Measurements from ENCODE around the gene CHSY1.

The CHSY1 gene

GRCh38 chr15:101133751-101134261 is 118.0 kb downstream of the CHSY1 start:
- Histone ChIP-seq H3K9ac (ENCODE audit: low read length) (no peak overlapping the region), H3K18ac (ENCODE audit: low read depth in 1 of 2, low read length in 2 of 2) (no peak overlapping the region), H2BK15ac (ENCODE audit: low read depth, poor library complexity, severe bottlenecking) (no peak overlapping the region), H4K8ac (ENCODE audit: low read length) (no peak overlapping the region), H3K27me3 (ENCODE audit: control insufficient read depth in 1 of 2, insufficient read depth in 1 of 2, low read length in 2 of 2) (peaks cover 0 to 8% of the 10 kb centered on the region in 2 experiments), H3K23ac (ENCODE audit: low read length in 2 of 2) (no peak overlapping the region), H3K4ac (ENCODE audit: low read depth in 1 of 2, low read length in 2 of 2) (no peak overlapping the region), H3K4me1 (ENCODE audit: control insufficient read depth, insufficient read depth, low read depth, low read length) (peaks cover 3% of the 10 kb centered on the region), H3K27ac (ENCODE audit: low read length, poor library complexity, severe bottlenecking) (no peak overlapping the region), H2BK12ac (ENCODE audit: low read length in 2 of 2) (no peak overlapping the region), H3K14ac (ENCODE audit: low read length in 2 of 2) (no peak overlapping the region), H3K9me3 (ENCODE audit: control insufficient read depth, low read length) (no peaks in the 10 kb centered on the region), H2AFZ (ENCODE audit: low read depth, low read length) (no peak overlapping the region), H4K91ac (ENCODE audit: low read length) (no peak overlapping the region), H2BK120ac (ENCODE audit: low read depth, low read length) (no peak overlapping the region), H3K36me3 (ENCODE audit: control insufficient read depth in 1 of 2, insufficient read depth in 2 of 2, low read depth in 1 of 2, low read length in 2 of 2) (no peaks in the 10 kb centered on the region), H2AK5ac (ENCODE audit: low read length, severe bottlenecking) (no peak overlapping the region), H2BK5ac (ENCODE audit: low read depth, low read length, poor library complexity, severe bottlenecking) (no peak overlapping the region), H3K4me3 (ENCODE audit: insufficient read depth in 1 of 2, low read depth in 1 of 2, low read length in 2 of 2) (no peak overlapping the region), H3K4me2 (ENCODE audit: low read length, poor library complexity, severe bottlenecking) (no peak overlapping the region), H3K79me1 (replicated peaks; ENCODE audit: low read length, poor library complexity, severe bottlenecking) (no peaks in the 10 kb centered on the region)
- no peak for DNase-seq
- 86% methylated on average over 13 of the region's 13 CpGs for WGBS

GRCh38 chr15:101133181-101133460 is 118.7 kb downstream of the CHSY1 start:
- no peak overlapping the region for H4K91ac ChIP-seq (ENCODE audit: low read length)
- H3K14ac ChIP-seq (ENCODE audit: low read length in 2 of 2) = no peak overlapping the region
- peaks cover 0 to 8% of the 10 kb centered on the region in 2 experiments for H3K27me3 ChIP-seq (ENCODE audit: control insufficient read depth in 1 of 2, insufficient read depth in 1 of 2, low read length in 2 of 2)
- no peaks in the 10 kb centered on the region for H3K9me3 ChIP-seq (ENCODE audit: control insufficient read depth, low read length)
- no peak overlapping the region for H3K9ac ChIP-seq (ENCODE audit: low read length)
- no peak overlapping the region for H2AFZ ChIP-seq (ENCODE audit: low read depth, low read length)
- H2AK5ac ChIP-seq (ENCODE audit: low read length, severe bottlenecking) = no peak overlapping the region
- no peak for DNase-seq
- no peaks in the 10 kb centered on the region for H3K79me1 ChIP-seq (replicated peaks; ENCODE audit: low read length, poor library complexity, severe bottlenecking)
- no peak overlapping the region for H3K18ac ChIP-seq (ENCODE audit: low read depth in 1 of 2, low read length in 2 of 2)
- no peak overlapping the region for H2BK5ac ChIP-seq (ENCODE audit: low read depth, low read length, poor library complexity, severe bottlenecking)
- no peak overlapping the region for H2BK120ac ChIP-seq (ENCODE audit: low read depth, low read length)
- no peak overlapping the region for H2BK12ac ChIP-seq (ENCODE audit: low read length in 2 of 2)
- no peak overlapping the region for H3K4ac ChIP-seq (ENCODE audit: low read depth in 1 of 2, low read length in 2 of 2)
- no peak overlapping the region for H3K4me3 ChIP-seq (ENCODE audit: insufficient read depth in 1 of 2, low read depth in 1 of 2, low read length in 2 of 2)
- H3K23ac ChIP-seq (ENCODE audit: low read length in 2 of 2) = no peak overlapping the region
- no peaks in the 10 kb centered on the region for H3K36me3 ChIP-seq (ENCODE audit: control insufficient read depth in 1 of 2, insufficient read depth in 2 of 2, low read depth in 1 of 2, low read length in 2 of 2)
- H3K4me1 ChIP-seq (ENCODE audit: control insufficient read depth, insufficient read depth, low read depth, low read length) = no peaks in the 10 kb centered on the region
- no peak overlapping the region for H2BK15ac ChIP-seq (ENCODE audit: low read depth, poor library complexity, severe bottlenecking)
- H3K27ac ChIP-seq (ENCODE audit: low read length, poor library complexity, severe bottlenecking) = no peak overlapping the region
- WGBS = 95% methylated on average over 8 of the region's 8 CpGs
- no peak overlapping the region for H4K8ac ChIP-seq (ENCODE audit: low read length)
- no peak overlapping the region for H3K4me2 ChIP-seq (ENCODE audit: low read length, poor library complexity, severe bottlenecking)

- no peak overlapping the region for H3K9ac ChIP-seq (ENCODE audit: low read length)
- WGBS = 92% methylated on average over 20 of the region's 20 CpGs
- H2AK5ac ChIP-seq (ENCODE audit: low read length, severe bottlenecking) = no peak overlapping the region
- H3K4me3 ChIP-seq (ENCODE audit: insufficient read depth in 1 of 2, low read depth in 1 of 2, low read length in 2 of 2) = no peak overlapping the region
- no peak overlapping the region for H3K14ac ChIP-seq (ENCODE audit: low read length in 2 of 2)
- peaks cover 3% of the 10 kb centered on the region for H3K4me1 ChIP-seq (ENCODE audit: control insufficient read depth, insufficient read depth, low read depth, low read length)
- H3K27ac ChIP-seq (ENCODE audit: low read length, poor library complexity, severe bottlenecking) = no peak overlapping the region
- H2BK12ac ChIP-seq (ENCODE audit: low read length in 2 of 2) = no peak overlapping the region
- no peak overlapping the region for H3K18ac ChIP-seq (ENCODE audit: low read depth in 1 of 2, low read length in 2 of 2)
- H3K27me3 ChIP-seq (ENCODE audit: control insufficient read depth in 1 of 2, insufficient read depth in 1 of 2, low read length in 2 of 2) = peaks cover 0 to 8% of the 10 kb centered on the region in 2 experiments
- DNase-seq = no peak
- H4K8ac ChIP-seq (ENCODE audit: low read length) = no peak overlapping the region
- no peaks in the 10 kb centered on the region for H3K36me3 ChIP-seq (ENCODE audit: control insufficient read depth in 1 of 2, insufficient read depth in 2 of 2, low read depth in 1 of 2, low read length in 2 of 2)
- no peak overlapping the region for H2BK120ac ChIP-seq (ENCODE audit: low read depth, low read length)
- H2BK5ac ChIP-seq (ENCODE audit: low read depth, low read length, poor library complexity, severe bottlenecking) = no peak overlapping the region
- H3K23ac ChIP-seq (ENCODE audit: low read length in 2 of 2) = no peak overlapping the region
- H4K91ac ChIP-seq (ENCODE audit: low read length) = no peak overlapping the region
- no peak overlapping the region for H2AFZ ChIP-seq (ENCODE audit: low read depth, low read length)
- no peak overlapping the region for H2BK15ac ChIP-seq (ENCODE audit: low read depth, poor library complexity, severe bottlenecking)
- no peak overlapping the region for H3K4ac ChIP-seq (ENCODE audit: low read depth in 1 of 2, low read length in 2 of 2)
- no peaks in the 10 kb centered on the region for H3K9me3 ChIP-seq (ENCODE audit: control insufficient read depth, low read length)
- no peaks in the 10 kb centered on the region for H3K79me1 ChIP-seq (replicated peaks; ENCODE audit: low read length, poor library complexity, severe bottlenecking)
- no peak overlapping the region for H3K4me2 ChIP-seq (ENCODE audit: low read length, poor library complexity, severe bottlenecking)
Measured at GRCh38 chr15:101132390-101133180, 119.3 kb downstream of the CHSY1 start.

GRCh38 chr15:101131489-101132389 is 120.1 kb downstream of the CHSY1 start:
- no peak overlapping the region for H3K14ac ChIP-seq (ENCODE audit: low read length in 2 of 2)
- DNase-seq = no peak
- no peak overlapping the region for H4K91ac ChIP-seq (ENCODE audit: low read length)
- no peak overlapping the region for H3K4me2 ChIP-seq (ENCODE audit: low read length, poor library complexity, severe bottlenecking)
- no peak overlapping the region for H3K9ac ChIP-seq (ENCODE audit: low read length)
- H3K23ac ChIP-seq (ENCODE audit: low read length in 2 of 2) = no peak overlapping the region
- no peaks in the 10 kb centered on the region for H3K36me3 ChIP-seq (ENCODE audit: control insufficient read depth in 1 of 2, insufficient read depth in 2 of 2, low read depth in 1 of 2, low read length in 2 of 2)
- H3K4me3 ChIP-seq (ENCODE audit: insufficient read depth in 1 of 2, low read depth in 1 of 2, low read length in 2 of 2) = no peak overlapping the region
- peaks cover 0 to 2% of the 10 kb centered on the region in 2 experiments for H3K27me3 ChIP-seq (ENCODE audit: control insufficient read depth in 1 of 2, insufficient read depth in 1 of 2, low read length in 2 of 2)
- H3K79me1 ChIP-seq (replicated peaks; ENCODE audit: low read length, poor library complexity, severe bottlenecking) = no peaks in the 10 kb centered on the region
- H2AK5ac ChIP-seq (ENCODE audit: low read length, severe bottlenecking) = no peak overlapping the region
- no peak overlapping the region for H3K18ac ChIP-seq (ENCODE audit: low read depth in 1 of 2, low read length in 2 of 2)
- no peak overlapping the region for H3K27ac ChIP-seq (ENCODE audit: low read length, poor library complexity, severe bottlenecking)
- H2AFZ ChIP-seq (ENCODE audit: low read depth, low read length) = no peak overlapping the region
- WGBS = 91% methylated on average over 14 of the region's 18 CpGs
- H2BK120ac ChIP-seq (ENCODE audit: low read depth, low read length) = no peak overlapping the region
- no peak overlapping the region for H4K8ac ChIP-seq (ENCODE audit: low read length)
- H2BK5ac ChIP-seq (ENCODE audit: low read depth, low read length, poor library complexity, severe bottlenecking) = no peak overlapping the region
- no peaks in the 10 kb centered on the region for H3K9me3 ChIP-seq (ENCODE audit: control insufficient read depth, low read length)
- no peak overlapping the region for H2BK15ac ChIP-seq (ENCODE audit: low read depth, poor library complexity, severe bottlenecking)
- H3K4me1 ChIP-seq (ENCODE audit: control insufficient read depth, insufficient read depth, low read depth, low read length) = peaks cover 9% of the 10 kb centered on the region
- H2BK12ac ChIP-seq (ENCODE audit: low read length in 2 of 2) = no peak overlapping the region
- H3K4ac ChIP-seq (ENCODE audit: low read depth in 1 of 2, low read length in 2 of 2) = no peak overlapping the region
